GM21529 (cell line): ENCODE data around the gene IGSF6.
"Not testable (repeated sequence)": the region's sequence is repeated elsewhere in the genome, so short reads cannot be mapped to it uniquely, and the experiment has no call there.

Experiments
- ATAC-seq: cut with Tn5 transposase; IDR thresholded peaks from one replicate; pipeline ENCODE4 v1.9.1; 2021; ENCODE audit not compliant: unreplicated experiment

IGSF6 gene

DNA sequence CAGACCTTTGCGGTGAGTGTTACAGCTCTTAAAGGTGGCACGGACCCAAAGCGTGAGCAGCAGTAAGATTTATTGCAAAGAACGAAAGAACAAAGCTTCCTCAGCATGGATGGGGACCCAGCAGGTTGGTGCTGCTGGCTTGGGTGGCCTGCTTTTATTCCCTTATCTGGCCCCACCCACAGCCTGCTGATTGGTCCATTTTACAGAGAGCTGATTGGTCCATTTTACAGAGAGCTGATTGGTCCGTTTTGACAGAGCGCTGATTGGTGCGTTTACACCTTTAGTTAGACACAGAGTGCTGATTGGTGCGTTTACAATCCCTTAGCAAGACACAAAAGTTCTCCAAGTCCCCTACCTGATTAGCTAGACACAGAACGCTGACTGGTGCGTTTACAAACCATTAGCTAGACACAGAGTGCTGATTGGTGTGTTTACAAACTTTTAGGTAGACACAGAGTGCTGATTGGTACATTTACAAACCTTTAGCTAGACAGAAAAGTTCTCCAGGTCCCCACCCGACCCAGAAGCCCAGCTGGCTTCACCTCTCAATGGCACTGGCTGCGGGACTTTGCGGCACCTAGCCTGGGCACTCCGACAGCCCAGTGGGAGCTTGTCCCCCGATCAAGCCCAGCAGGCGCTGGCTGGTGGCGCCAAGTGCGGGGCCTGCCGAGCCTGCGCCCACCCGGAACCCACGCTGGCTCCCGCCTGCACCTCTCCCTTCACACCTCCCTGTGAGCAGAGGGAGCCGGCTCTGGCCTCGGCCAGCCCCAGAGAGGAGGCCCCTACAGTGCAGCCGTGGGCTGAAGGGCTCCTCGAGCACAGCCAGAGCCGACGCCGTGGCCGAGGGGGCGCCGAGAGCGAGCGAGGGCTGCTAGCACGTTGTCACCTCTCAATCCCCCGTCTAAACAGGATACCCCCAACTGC is 22.5 kb downstream of the IGSF6 start:
- ATAC-seq: not testable (repeated sequence)

DNA sequence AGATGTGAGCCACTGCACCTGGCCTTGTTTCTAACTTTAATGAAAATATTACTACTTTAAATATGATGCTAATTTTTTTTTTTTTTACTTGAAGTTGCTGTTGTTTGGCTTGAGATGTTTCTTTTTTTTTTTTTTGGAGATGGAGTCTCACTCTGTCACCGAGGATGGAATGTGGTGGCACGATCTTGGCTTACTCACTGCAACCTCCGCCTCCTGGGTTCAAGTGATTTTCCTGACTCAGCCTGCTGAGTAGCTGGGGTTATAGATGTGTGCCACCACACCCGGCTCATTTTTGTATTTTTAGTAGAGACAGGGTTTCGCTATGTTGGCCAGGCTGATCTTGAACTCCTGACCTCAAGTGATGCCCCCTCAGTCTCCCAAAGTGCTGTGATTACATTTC is 23.6 kb downstream of the IGSF6 start:
- no peak for ATAC-seq

DNA sequence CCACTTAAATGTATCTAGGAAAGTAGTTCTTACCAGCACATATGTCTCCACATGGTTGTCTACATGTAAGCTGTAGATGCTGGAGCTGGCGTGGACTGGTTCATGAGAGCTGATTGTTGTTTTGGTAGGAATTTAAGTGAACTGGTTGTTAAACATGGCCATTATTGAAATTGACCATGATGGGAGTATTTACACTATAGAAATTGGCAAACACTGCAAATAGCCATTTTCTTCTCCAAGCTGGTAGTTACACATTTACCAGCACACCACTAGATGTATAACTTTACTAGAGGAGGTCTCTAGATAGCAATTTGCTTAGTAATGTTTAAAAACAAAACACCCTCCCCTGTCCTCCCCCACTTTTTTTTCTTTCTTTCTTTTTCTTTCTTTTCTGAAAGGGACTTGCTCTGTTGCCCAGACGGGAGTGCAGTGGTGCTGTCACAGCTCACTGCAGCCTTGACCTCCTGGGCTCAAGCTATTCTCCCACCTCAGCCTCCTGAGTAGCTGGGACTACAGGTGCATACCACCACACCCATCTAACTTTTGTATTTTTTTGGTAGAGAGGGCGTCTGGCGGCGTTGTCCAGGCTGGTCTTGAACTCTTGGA is 24.2 kb downstream of the IGSF6 start:
- ATAC-seq: no peak

GRCh38 chr16:21626659-21627277 is 25.6 kb downstream of the IGSF6 start:
- ATAC-seq: no peak

DNA sequence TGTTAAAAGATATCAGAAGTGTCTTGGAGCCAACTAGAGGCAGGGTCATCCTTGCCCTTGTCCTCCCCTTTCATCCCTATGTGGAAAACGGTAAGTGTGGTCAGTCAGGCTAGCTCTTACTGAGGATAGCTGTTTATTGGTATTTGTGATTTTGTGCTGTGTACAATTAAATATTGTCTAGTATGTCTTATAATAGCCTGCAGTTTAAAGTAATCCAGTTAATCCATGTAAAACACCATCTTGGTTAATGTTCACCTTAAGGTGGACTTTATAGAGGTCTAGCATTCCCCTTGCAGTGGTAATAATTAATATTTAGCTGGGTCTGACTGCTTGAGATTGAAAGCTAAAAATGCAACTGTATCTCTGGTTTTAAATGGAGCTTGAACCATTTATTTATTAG is 27.4 kb downstream of the IGSF6 start:
- ATAC-seq: no peak

GRCh38 chr16:21622545-21622944 is 29.9 kb downstream of the IGSF6 start:
- no peak for ATAC-seq

GRCh38 chr16:21620592-21620991 is 31.8 kb downstream of the IGSF6 start:
- no peak for ATAC-seq

DNA sequence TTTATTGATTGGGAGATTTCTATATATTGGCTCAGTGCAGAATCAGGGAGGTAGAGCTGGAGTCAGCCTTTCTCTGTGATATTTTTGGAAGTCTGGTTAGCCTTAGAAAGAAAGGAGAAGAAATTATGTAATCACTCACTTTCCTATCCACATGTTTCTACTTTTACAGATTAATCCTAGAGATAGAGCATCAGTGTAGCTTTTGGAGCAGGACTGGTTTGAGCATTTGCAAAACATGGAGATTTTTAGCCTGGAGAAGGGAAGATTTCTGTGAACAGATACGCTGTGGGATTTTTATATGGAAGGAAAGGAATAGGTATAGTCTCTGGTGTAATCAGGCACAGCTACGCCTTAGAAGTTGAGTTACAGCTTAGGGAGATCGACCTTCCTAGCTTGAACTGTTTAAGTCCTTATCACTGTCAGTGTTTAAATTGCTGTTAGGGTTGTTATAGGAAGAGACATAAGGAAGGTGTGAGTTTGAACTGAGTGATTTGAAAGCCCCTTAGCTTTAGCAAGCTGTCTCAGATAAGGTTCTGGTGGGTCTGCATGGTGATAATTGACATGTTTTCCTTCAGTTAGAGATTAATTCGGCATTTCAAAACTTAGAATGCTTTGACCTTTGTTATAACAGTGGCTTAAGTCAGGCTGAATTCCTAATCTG is 32.5 kb downstream of the IGSF6 start:
- ATAC-seq: no peak

DNA sequence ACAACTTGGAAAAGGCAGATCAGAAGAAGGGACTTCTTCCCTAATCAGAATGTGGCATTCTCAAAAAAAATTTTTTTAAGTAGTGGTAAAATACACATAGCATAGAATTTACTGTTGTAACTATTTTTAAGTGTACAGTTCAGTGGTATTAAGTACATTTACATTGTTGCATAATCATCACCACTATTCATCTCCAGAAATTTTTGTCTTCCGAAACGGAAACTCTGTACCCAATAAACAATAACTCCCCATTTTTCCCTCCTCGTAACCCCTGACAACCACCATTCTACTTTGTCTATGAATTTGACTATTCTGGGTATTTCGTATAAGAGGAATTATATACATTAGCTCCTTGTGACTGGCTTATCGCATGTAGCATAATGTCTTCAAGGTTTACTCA is 34.1 kb downstream of the IGSF6 start:
- ATAC-seq: no peak

DNA sequence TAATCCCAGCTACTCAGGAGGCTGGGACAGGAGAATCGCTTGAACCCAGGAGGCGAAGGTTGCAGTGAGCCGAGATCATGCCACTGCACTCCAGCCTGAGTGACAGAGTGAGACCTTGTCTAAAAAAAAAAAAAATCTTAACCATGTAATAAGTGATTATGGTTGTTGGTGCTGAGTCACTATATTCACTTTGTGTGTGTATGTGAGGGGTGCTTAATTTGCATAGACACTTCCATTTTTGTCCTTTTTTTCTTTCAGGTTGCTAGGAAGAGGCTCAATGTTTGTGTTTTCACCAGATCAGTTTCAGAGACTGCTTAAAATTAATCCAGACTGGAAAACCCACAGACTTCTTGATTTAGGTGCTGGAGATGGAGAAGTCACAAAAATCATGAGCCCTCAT is 34.8 kb downstream of the IGSF6 start:
- no peak for ATAC-seq

GRCh38 chr16:21614896-21615295 is 37.5 kb downstream of the IGSF6 start:
- no peak for ATAC-seq

GRCh38 chr16:21613781-21614180 is 38.6 kb downstream of the IGSF6 start:
- ATAC-seq: no peak

DNA sequence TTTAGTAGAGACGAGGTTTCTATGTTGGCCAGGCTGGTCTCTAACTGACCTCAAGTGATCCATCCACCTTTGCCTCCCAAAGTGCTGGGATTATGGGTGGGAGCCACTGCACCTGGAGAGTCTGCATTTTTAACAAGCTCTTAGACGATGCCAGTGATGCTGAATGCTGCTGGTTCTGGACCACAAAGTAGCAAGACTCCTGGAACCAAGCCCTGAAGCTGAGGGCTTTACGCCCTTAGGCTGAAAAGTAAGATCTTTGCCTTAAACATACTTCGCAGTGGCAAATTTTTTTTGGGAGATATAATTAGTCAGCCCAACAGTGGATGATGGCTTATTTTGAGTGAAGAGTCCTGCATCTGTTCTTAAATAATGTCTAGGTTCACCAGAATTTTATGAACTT is 39.0 kb downstream of the IGSF6 start:
- ATAC-seq: no peak

DNA sequence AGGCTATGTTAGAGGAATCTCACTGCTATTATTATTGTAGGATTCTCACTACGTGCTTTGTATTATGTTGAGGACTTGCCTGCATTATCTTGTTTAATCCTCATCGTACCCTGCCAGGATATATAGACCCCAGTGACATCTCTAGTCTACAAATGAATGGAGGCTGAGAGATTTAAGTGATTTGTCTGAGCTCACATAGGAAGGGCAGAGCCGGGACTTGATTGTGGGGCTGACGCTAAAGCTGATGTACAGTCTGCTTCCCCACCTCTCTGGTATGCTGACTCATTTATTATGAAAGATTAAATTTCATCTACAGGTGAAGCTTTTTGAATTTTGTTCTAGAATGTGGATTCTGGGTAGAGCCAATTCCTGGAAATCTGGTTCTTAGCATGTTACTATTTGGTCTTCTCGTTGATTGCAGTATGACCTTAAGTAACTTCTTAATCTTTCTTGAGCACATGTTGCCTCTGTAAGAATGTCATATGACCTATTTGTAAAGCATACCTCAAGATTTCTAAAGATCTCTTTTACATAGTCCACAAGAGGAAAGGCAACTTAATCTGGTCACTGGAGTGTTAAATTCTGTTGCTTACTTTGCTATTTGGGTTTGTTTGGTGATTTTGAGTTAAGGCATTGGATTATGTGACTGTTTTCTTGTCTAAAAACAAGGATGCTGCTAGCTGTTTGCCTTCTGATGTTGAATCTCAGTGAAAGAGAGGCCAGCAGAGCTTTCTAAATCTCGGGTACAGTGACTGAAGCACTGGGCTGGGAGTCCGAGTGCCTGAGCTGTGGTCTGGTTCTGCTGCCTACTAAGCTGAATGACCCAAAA is 40.6 kb downstream of the IGSF6 start:
- ATAC-seq: no peak

GRCh38 chr16:21611198-21611555 is 41.2 kb downstream of the IGSF6 start:
- no peak for ATAC-seq

GRCh38 chr16:21610766-21611165 is 41.6 kb downstream of the IGSF6 start:
- no peak for ATAC-seq

DNA sequence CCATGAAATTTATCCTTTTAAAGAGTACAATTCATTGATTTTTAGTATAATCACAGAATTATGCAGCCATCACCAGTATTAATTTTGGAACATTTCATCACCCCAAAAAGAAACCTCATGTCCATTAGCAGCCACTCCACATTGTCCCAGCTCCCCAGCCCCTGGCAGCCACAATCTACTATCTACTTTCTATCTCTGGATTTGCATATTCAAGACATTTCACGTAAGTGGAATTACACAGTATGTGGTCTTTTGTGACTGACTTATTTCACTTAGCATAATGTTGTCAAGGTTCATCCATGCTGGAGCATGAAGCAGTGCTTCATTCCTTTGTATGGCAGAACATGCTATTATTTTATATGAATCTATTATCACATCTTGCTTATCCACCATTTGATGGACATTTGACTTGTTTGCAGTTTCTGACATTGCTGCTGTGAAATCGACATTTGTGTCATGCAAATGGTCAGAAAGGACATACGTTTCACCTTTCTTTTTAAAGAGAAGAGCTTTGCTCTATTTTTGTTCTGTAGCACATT is 42.3 kb downstream of the IGSF6 start:
- no peak for ATAC-seq

GRCh38 chr16:21608639-21609328 is 43.6 kb downstream of the IGSF6 start:
- ATAC-seq: no peak

- not testable (repeated sequence) for ATAC-seq
These were observed 46.6 kb downstream of the IGSF6 start for GRCh38 chr16:21605848-21606247.

GRCh38 chr16:21603928-21604327 is 48.5 kb downstream of the IGSF6 start:
- no peak for ATAC-seq
